K562 (cell line): ENCODE data around the gene ALG1.

Source experiments
- CTCF ChIP-seq, 3 experiments: IDR thresholded peaks in 2 of 3; conservative IDR thresholded peaks in 1 of 3; 2 replicates each; pipeline ENCODE4 v1.5.1; 2011 to 2012; ENCODE audit warnings: low read length in 3 of 3, mild to moderate bottlenecking in 3 of 3, control low read depth in 2 of 3, improper control_type of control experiment in 1 of 3, inconsistent platforms in 1 of 3, low read depth in 1 of 3, mixed read lengths in 1 of 3, moderate library complexity in 1 of 3; ENCODE audit not compliant: insufficient read depth in 2 of 3
- DDX20 ChIP-seq: fragments of 450-650 bp; IDR thresholded peaks from 2 replicates; pipeline ENCODE4 v1.6.1; 2016; ENCODE audit warnings: missing genetic modification characterization, low read depth, mild to moderate bottlenecking, missing compliant biosample characterization, moderate library complexity
- HCFC1 ChIP-seq: IDR thresholded peaks from 2 replicates; pipeline ENCODE4 v1.6.1; 2012; ENCODE audit warnings: low read depth, low read length, improper control_type of control experiment
- HIVEP1 ChIP-seq: fragments of 250-450 bp; sonication (Bioruptor Pico); IDR thresholded peaks from 2 replicates; pipeline ENCODE4 v1.4.0; 2020; ENCODE audit warnings: mild to moderate bottlenecking
- HMGXB4 ChIP-seq: sonication (generic); formaldehyde crosslinking; IDR thresholded peaks from 2 replicates; pipeline ENCODE4 v1.8.1; 2023; ENCODE audit warnings: mild to moderate bottlenecking, missing genetic modification reagents
- MEF2D ChIP-seq: conservative IDR thresholded peaks from 2 replicates; pipeline ENCODE4 v1.6.1; 2016; ENCODE audit warnings: low read depth, missing genetic modification characterization, missing compliant biosample characterization
- MEIS2 ChIP-seq: fragments of 450-650 bp; IDR thresholded peaks from 2 replicates; pipeline ENCODE4 v1.6.1; 2014; ENCODE audit warnings: mild to moderate bottlenecking; ENCODE audit not compliant: partially characterized antibody
- PHF8 ChIP-seq: fragments of 200-600 bp; sonication (generic); IDR thresholded peaks from 2 replicates; pipeline ENCODE4 v1.6.1; 2012; ENCODE audit warnings: mixed run types, mild to moderate bottlenecking, inconsistent platforms, low read length, moderate library complexity, borderline replicate concordance
- POLR2A ChIP-seq: fragments of 450-650 bp; conservative IDR thresholded peaks from 2 replicates; pipeline ENCODE4 v1.6.1; 2016
- SMC3 ChIP-seq: conservative IDR thresholded peaks from 2 replicates; pipeline ENCODE4 v1.6.1; 2011; ENCODE audit warnings: low read depth, low read length, improper control_type of control experiment; ENCODE audit not compliant: insufficient read depth
- VEZF1 ChIP-seq: fragments of 200-800 bp; sonication (Bioruptor generic); IDR thresholded peaks from 2 replicates; pipeline ENCODE4 v1.6.1; 2017; ENCODE audit warnings: missing genetic modification characterization, missing compliant biosample characterization
- ZBTB49 ChIP-seq: sonication (generic); formaldehyde crosslinking; IDR thresholded peaks from 2 replicates; pipeline ENCODE4 v1.8.0; 2022; ENCODE audit warnings: missing genetic modification reagents, mild to moderate bottlenecking, borderline replicate concordance
- ZNF707 ChIP-seq: fragments of 250-450 bp; sonication (Bioruptor Pico); conservative IDR thresholded peaks from 2 replicates; pipeline ENCODE4 v1.8.0; 2022; ENCODE audit warnings: inconsistent platforms, mild to moderate bottlenecking, moderate library complexity
- TF ChIP-seq, protein P1 (sequence below): fragments of 250-450 bp; sonication (Bioruptor Pico); IDR thresholded peaks from 2 replicates; pipeline ENCODE4 v1.8.0; 2021; ENCODE audit warnings: borderline replicate concordance, mild to moderate bottlenecking, moderate library complexity; ENCODE audit not compliant: poor library complexity, severe bottlenecking

- no peak for TF ChIP-seq HCFC1
- no peak for TF ChIP-seq CTCF (IDR thresholded peaks at IDR 0.05 in 2 of 3, conservative IDR thresholded peaks at IDR 0.05 in 1 of 3; ENCODE audit: insufficient read depth in 2 of 3, low read depth in 1 of 3, low read length in 3 of 3)
- TF ChIP-seq HMGXB4 (CRISPR knock-in tag) = no peak
- TF ChIP-seq, protein P1, sequence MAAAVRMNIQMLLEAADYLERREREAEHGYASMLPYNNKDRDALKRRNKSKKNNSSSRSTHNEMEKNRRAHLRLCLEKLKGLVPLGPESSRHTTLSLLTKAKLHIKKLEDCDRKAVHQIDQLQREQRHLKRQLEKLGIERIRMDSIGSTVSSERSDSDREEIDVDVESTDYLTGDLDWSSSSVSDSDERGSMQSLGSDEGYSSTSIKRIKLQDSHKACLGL = no peak
- TF ChIP-seq PHF8 = no peak
- no peak for TF ChIP-seq SMC3
- TF ChIP-seq ZNF707 (CRISPR knock-in tag) = no peak
- no peak for TF ChIP-seq DDX20 (tag)
- no peak for TF ChIP-seq MEIS2
- no peak for TF ChIP-seq ZBTB49 (CRISPR knock-in tag)
- no peak for TF ChIP-seq VEZF1 (CRISPR knock-in tag)
- no peak for TF ChIP-seq HIVEP1 (CRISPR knock-in tag)
- no peak for TF ChIP-seq MEF2D (tag)
- no peak for TF ChIP-seq POLR2A
Observed at GRCh38 chr16:5035909-5036227, 35.8 kb upstream of the ALG1 start.
